NCI-H748 treated with DMSO at 0.1 percent for 48 hours (cell line): ENCODE measurements around the gene IFNL1.
"Not testable (repeated sequence)": the region's sequence is repeated elsewhere in the genome, so short reads cannot be mapped to it uniquely, and the experiment has no call there.

Experiments used
- DNase-seq: peaks from one replicate; lab custom pipeline; 2025; lab: John Stamatoyannopoulos, UW

IFNL1 gene

DNA sequence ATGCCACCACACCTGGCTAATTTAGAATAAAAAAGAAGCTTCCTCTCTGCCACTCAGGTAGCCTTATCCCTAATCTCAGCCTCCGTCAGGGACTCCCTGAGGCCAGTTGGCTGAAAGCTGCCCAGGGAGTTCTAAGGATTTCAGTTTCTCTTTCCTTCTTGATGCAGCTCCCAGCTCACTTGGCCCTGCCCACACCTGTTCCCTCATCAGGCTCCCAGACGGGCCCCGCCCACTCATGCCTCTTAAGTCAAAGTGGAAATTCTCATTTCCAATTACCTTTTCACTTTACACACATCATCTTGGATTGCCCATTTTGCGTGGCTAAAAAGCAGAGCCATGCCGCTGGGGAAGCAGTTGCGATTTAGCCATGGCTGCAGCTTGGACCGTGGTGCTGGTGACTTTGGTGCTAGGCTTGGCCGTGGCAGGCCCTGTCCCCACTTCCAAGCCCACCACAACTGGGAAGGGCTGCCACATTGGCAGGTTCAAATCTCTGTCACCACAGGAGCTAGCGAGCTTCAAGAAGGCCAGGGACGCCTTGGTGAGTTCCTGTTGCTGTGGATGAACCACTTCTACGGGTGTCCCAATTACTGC is at the start of gene IFNL1:
IFNL1 (plus strand) TSS at position 353 of the 591 bp plus-strand sequence; CDS start at position 368, 15 bp downstream.
- DNase-seq, result no peak

DNA sequence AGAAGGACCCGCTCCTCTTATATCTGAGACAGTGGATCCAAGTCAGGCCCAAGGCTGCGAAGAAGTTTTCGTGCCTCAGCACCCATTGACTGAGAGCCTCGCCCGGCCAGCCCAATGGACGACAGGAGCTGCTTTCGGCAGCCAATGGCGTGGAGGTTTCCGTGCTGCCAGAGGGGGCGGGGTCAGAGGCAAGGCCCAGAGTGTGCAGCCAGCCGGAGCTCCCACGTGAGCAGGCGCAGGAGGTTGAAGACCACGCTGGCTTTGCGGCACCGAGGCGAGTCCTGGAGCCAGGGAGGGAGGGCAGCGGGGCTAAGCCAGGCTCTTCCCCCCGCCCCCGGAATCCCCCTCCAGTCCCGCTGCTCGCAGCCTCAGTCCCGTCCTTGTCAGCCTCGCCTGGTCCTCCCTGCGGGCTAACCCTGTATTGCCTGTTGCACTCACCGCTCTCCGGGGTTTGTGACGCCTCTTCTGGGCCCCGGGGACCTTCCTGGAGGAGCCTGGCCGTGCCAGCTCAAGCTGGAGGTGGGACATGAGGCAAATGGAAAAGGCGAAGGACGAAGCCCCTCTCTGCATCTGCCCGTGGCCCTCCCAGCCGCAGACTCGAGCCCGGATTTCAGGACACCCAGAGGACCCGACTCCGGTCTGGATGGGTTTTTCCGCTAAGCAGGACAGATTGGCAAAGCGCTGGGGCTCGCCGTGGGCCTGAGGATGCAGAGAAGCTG is 49.1 kb upstream of the IFNL1 start:
- DNase-seq, result no peak

DNA sequence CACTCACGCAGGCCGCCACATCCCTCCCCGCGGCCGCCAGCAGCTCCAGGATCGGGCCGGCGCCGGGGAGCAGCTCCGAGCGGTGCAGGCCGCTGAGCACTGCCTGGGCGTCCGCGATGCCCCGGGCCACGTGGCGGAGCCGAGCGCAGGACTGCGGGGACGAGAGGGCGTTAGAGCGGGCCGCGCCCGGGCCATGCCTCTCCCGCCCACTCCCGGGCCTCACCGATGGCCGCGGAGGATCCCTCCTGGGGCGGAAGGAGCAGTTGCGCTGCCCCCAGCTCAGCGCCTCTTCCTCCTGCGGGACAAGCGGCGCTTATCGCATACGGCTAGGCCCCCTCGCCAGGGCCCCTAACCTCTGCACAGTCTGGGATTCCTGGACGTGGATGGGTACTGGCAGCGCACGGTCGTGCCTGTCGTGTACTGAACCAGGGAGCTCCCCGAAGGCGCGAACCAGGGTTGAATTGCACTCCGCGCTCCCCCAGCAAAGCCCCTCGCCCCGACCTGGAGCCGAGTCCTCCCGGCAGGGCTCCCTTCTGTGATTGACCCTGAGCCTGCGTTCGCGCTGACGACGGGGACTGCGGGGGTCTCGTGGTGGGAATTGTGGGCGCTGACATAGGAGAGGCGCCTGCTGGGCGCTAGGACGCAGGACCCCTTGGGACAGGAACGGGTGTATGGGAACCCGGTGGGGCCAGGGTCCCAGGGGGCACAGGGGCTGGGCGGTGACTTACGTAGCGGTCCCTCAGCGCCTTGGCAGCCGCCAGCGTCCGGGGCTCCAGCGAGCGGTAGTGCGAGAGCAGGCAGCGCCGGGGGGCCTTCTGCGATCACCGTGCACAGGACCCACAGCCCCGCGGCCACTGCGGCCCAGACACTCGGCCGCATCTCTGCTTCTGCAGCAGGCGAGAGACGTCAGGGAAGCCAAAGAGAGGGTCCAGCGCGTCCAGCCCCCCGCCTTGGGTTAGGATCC is 48.2 kb upstream of the IFNL1 start:
- no peak for DNase-seq

GRCh38 chr19:39248806-39249205 is 47.4 kb upstream of the IFNL1 start, which contains the start of gene IFNL4:
TSS of gene IFNL4 (minus strand) at chr19:39248856.
- DNase-seq, result no peak

DNA sequence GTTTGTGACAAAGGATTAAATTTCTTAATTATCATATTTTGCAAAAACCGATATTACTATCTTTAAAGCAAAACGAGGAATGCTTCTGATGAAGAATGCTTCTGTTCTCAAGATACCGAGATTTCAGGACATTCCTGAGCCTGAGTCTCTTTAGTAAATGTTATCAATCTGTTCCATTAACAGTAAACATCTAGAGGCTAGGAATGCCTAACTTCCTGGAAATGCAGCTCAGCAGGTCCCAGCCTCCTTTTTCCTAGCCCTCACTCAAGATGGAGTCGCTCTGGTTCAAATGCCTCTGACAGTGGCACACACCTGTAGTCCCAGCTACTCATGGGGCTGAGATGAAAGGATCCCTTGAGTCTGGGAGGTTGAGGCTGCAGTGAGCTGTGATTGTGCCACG is 45.1 kb upstream of the IFNL1 start:
- DNase-seq, result no peak

DNA sequence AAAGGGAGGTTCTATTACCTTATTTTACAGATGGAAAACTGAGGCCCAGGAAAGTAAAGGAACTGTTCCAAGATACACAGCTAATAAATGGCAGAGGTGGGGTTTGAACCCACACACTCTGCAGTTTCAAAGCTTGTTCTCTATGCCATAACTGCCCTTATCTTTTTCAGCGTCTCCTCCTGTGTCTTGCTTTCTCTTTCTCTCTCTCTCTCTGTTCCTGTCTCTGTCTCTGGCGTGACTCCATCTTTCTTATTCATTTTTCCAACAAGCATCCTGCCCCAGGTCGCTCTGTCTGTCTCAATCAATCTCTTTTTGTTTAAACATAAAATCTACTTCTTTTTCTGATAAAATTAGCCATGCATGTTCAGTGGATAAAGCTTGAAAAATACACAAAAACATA is 44.4 kb upstream of the IFNL1 start:
- DNase-seq, result no peak

DNA sequence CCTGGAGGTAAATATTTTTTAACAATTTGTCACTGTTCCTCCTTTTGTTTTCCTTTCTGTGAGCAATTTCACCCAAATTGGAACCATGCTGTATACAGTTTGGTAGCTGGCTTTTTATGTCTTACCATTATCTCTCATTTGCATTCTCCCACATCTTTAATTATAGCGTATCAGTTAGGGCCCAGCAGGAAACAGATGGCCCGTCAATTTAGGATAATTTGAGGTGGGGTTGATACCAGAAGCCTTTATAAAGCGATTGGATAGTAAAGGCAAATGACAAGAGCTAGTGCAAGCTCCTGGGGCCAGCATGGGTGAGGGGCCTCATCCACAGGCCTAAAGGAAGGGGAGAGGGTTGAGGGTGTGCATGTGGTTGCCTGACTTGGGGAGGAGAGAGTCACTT is 43.7 kb upstream of the IFNL1 start:
- no peak for DNase-seq

DNA sequence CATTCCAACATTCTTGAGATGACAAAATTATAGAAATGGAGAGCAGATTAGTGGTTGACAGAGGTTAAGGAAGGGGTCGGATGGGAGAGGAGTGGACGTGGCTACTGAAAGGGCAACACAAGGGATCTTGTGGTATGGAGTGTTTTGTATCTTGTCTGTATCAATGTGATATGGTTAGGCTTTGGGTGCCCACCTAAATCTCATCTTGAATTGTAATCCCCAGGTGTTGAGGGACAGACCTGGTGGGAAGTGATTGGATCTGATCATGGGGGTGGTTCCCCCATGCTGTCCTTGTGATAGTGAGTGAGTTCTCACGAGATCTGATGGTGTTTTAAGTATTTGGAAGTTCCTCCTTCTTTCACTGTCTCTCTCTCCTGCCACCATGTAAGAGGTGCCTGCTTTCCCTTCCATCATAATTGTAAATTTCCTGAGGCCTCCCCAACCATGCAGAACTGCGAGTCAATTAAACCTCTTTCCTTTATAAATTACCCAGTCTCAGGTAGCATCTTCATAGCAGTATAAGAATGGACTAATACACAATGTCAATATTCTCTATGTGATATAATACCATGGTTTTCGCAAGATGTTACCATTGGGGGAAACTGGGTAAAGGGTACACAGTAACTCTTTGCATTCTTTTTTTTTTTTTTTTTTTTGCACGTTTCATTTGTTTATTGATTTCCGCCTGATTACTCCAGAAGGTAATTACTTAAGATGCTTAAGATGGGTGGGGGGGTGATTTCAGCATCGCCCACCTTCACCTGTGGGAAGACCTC is 42.6 kb upstream of the IFNL1 start:
- no peak for DNase-seq

- DNase-seq, result no peak
Observed at GRCh38 chr19:39254531-39255345, 41.5 kb upstream of the IFNL1 start.

DNA sequence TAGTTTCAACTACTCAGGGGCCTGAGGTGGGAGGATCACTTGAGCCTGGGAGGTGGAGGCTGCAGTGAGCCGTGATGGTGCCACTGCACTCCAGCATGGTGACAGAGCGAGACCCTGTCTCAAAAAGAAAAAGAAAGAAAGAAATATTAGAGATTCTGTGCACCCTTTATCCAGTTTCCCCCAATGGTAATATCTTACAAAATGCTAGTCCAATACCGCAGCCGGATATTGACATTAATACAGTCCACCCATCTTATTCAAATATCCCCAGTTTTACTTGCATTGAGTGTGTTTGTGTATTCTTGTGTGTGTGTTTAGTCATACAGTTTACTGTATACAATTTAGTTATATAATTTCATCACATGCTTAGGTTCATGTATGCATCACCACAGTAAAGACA is 39.0 kb upstream of the IFNL1 start:
- no peak for DNase-seq

GRCh38 chr19:39261704-39262103 is 34.5 kb upstream of the IFNL1 start:
- no peak for DNase-seq

- DNase-seq, result no peak
Observed at GRCh38 chr19:39262496-39262895, 33.7 kb upstream of the IFNL1 start.

DNA sequence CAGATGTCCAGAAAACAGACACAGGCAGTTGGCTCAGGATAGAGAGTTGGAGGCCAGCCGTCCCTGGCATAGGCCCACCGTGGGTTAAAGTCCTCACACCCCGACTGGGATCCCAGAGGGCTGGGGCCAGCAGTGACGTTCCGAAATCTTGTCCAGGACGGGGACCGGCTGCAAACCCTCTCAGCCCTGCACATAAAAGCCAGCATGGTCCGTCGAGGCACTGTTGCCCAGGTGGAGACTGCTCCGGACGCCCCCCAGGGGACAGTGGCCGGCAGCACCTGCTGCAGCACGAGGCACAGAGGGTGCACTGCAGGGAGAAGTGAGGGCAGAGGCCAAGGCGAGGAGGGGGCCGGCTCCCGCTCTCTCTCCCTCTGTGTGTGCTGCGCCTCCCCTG is 32.3 kb upstream of the IFNL1 start:
- no peak for DNase-seq

- DNase-seq, result no peak
Observed at GRCh38 chr19:39264306-39265290, 31.6 kb upstream of the IFNL1 start.

GRCh38 chr19:39265321-39265916 is 30.8 kb upstream of the IFNL1 start:
- no peak for DNase-seq

- not testable (repeated sequence) for DNase-seq
Observed at GRCh38 chr19:39268085-39268484, 28.1 kb upstream of the IFNL1 start, which contains the start of gene IFNL2. TSS of gene IFNL2 (plus strand) at chr19:39268396. CDS start at chr19:39268569, 173 bp downstream.

GRCh38 chr19:39268531-39269223 is 27.5 kb upstream of the IFNL1 start:
- not testable (repeated sequence) for DNase-seq

GRCh38 chr19:39269369-39269768 is 26.8 kb upstream of the IFNL1 start:
- DNase-seq, result not testable (repeated sequence)
